Kidney (tissue), 14 donors: ENCODE data around the gene SCP2. TPM values are rescaled to one million over a fixed set of nuclear protein-coding genes. Genes with fewer than 3 reads are reported as not detected.

Experiments used
- DNase-seq, 5 donors: peaks; one replicate each; pipeline ENCODE4 v3.0.0-alpha.2; 2013 to 2020
- FAIRE-seq: peaks from 2 replicates; lab custom pipeline; 2012; peaks lifted over from hg19 to GRCh38; lab: Jason Lieb, UNC
- H3K27ac ChIP-seq, 2 donors: one replicate each; pipeline ENCODE4 v1.7.0; 2013; ENCODE audit warnings: low read depth in 2 of 2, low read length in 2 of 2, inconsistent platforms in 1 of 2
- H3K27me3 ChIP-seq: one replicate; pipeline ENCODE4 v1.7.1; 2013; ENCODE audit warnings: low read length, inconsistent platforms; ENCODE audit not compliant: control insufficient read depth, insufficient read depth
- H3K36me3 ChIP-seq, 3 donors: one replicate each; pipeline versions ENCODE4 v1.7.0 to v1.7.1; 2013; ENCODE audit warnings: low read length in 3 of 3, control low read depth in 1 of 3, inconsistent platforms in 1 of 3; ENCODE audit not compliant: insufficient read depth in 3 of 3, control insufficient read depth in 2 of 3
- H3K4me1 ChIP-seq, 3 donors: one replicate each; pipeline versions ENCODE4 v1.7.0 to v1.7.1; 2013; ENCODE audit warnings: low read length in 3 of 3, inconsistent platforms in 1 of 3, low read depth in 1 of 3; ENCODE audit not compliant: control insufficient read depth in 2 of 3, insufficient read depth in 2 of 3
- H3K4me3 ChIP-seq, 3 donors: one replicate each; pipeline versions ENCODE4 v1.7.0 to v1.8.1; 2013; ENCODE audit warnings: low read length in 3 of 3, control low read depth in 1 of 3, inconsistent platforms in 1 of 3
- H3K9ac ChIP-seq, 3 donors: one replicate each; pipeline versions ENCODE4 v1.7.0 to v1.7.1; 2013; ENCODE audit warnings: low read length in 3 of 3, control low read depth in 1 of 3, inconsistent platforms in 1 of 3
- H3K9me3 ChIP-seq, 3 donors: one replicate each; pipeline versions ENCODE4 v1.7.0 to v1.7.1; 2013; ENCODE audit warnings: low read length in 3 of 3, control low read depth in 1 of 3, inconsistent platforms in 1 of 3; ENCODE audit not compliant: control insufficient read depth in 2 of 3, insufficient read depth in 1 of 3
- intact Hi-C: fragments of 100-400 bp; cut with DNase I; formaldehyde crosslinking; loops from one replicate; pipeline ENCODE4 v1.11.1; 2022
- polyA plus RNA-seq: library from polyadenylated mRNA; stranded (reverse); fragments of 350-450 nt; fragmentation: Illumina TruSeq; extraction: RNeasy Lipid Tissue Mini Kit (QIAGEN cat#74804); gene quantifications from one replicate; pipeline ENCODE4 v1.2.3, GENCODE V29; 2014; ENCODE audit warnings: low read depth, low replicate concordance; ENCODE audit not compliant: insufficient read depth
- total RNA-seq: library from RNA; stranded (reverse); fragmentation: NEBNext Ultra II Directional; extraction: Animal tissue kit (Norgen Biotek cat#: 25700); gene quantifications from one replicate; pipeline ENCODE4 v1.2.1, GENCODE V29; 2021
- TF ChIP-seq, protein P1 (sequence below): IDR thresholded peaks from 3 replicates; pipeline ENCODE4 v1.5.1; 2012; ENCODE audit warnings: mild to moderate bottlenecking, moderate library complexity, borderline replicate concordance; ENCODE audit not compliant: insufficient read depth; ENCODE audit errors: extremely low read depth
- donor health status: control.
- donor health status: control.
- donor health status: control.
- donor health status: control.
- donor health status: control.
- donor health status: DM: yes; HTN: yes; CAD: no.
- donor health status: Normal renal cell carcinoma (clear cell type).

Gene SCP2
- total and polyA plus RNA-seq, 2 donors from 2014 or later = 168 to 226 TPM

DNA sequence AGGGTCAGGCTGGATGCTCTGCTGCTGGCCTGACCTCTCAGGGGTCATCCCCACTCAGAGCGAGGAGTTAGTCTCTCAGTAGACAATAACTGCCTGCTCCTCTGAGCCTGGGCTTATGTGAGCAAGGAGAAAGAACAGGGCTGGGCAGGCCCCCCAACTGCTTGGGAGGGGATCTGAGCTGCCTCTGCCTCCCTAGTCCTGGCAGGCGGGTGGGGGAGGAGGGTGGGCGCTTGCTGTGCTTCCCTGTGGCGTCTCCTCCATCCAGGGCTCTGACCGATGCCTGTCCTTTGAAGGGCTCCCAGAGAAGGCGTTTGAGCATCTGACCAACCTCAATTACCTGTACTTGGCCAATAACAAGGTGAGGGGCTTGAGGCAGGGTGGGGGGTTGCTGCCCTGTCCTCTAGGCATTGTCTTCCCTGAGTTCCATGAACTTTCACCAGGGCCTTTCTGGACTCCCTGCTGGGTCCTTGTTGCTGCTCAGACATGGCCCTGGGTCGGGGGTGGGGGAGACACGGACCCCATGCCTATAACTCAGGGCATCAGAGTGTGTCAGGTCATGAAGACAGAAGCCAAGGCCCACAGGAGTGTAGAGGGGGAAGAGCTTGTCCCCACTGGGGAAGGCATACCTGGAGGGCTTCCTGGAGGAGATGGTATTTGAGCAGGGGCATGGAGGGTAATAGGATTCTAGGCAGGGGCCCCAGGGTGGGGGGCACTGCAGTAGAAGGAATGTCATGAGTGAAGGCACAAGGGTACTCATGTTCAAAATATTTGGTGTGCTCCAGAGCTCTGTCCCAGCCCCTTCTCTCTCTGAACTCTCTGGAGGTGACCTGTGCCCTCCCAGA lies 147.5 kb downstream of the SCP2 start:
- no peak overlapping the region for H3K4me3 ChIP-seq
- peak in 2 of 5 donors; percentile 19 to 35 for DNase-seq
- no peak overlapping the region for H3K27ac ChIP-seq
- no peaks in the 10 kb centered on the region for H3K27me3 ChIP-seq
- no peaks in the 10 kb centered on the region for H3K9me3 ChIP-seq
- intact Hi-C loops = no loop called here
- no peak overlapping the region for H3K9ac ChIP-seq
- no peaks in the 10 kb centered on the region for H3K4me1 ChIP-seq
- H3K36me3 ChIP-seq = no peaks in the 10 kb centered on the region
- TF ChIP-seq, protein P1, sequence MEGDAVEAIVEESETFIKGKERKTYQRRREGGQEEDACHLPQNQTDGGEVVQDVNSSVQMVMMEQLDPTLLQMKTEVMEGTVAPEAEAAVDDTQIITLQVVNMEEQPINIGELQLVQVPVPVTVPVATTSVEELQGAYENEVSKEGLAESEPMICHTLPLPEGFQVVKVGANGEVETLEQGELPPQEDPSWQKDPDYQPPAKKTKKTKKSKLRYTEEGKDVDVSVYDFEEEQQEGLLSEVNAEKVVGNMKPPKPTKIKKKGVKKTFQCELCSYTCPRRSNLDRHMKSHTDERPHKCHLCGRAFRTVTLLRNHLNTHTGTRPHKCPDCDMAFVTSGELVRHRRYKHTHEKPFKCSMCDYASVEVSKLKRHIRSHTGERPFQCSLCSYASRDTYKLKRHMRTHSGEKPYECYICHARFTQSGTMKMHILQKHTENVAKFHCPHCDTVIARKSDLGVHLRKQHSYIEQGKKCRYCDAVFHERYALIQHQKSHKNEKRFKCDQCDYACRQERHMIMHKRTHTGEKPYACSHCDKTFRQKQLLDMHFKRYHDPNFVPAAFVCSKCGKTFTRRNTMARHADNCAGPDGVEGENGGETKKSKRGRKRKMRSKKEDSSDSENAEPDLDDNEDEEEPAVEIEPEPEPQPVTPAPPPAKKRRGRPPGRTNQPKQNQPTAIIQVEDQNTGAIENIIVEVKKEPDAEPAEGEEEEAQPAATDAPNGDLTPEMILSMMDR = no peak
- no peak for FAIRE-seq

DNA sequence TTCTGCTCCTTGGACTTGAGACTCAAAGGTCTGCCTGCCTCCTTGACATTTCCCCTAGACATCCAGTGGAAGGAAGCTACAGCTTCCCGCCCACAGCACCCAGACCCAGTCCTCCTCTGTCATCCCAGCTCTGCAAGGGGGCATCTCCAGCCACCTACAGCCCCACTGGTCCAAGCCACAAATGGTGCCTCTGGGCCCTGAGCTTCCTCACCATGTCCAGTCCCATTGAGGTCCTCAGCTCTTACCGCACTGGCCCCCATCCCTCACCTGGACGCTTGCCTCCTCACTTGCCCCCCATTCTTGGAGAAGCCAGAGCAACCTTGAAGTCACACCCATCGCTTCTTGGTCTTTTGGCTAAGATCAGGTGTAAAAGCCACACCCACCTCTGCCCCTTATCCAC lies 148.1 kb downstream of the SCP2 start:
- no peaks in the 10 kb centered on the region for H3K27me3 ChIP-seq

DNA sequence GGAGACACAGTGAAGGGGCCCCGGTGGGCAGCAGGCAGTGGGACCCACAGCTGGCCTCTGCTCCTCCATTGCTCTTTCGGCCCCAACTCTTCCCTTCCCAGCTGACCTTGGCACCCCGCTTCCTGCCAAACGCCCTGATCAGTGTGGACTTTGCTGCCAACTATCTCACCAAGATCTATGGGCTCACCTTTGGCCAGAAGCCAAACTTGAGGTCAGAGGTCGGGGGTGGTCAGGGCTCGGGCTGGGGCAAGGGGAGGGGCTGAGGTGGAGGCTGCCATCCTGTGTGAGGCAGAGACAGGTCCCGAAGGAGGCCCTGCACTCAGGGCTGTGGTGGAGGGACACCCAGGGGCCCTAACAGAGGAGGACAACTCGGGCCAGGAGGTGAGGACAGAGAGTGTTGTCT lies 148.7 kb downstream of the SCP2 start:
- H3K27ac ChIP-seq = no peak overlapping the region
- intact Hi-C loops = no loop called here

More for the DNA sequence above, 148.1 kb downstream of the SCP2 start:
- H3K4me1 ChIP-seq = no peaks in the 10 kb centered on the region
- H3K9me3 ChIP-seq = no peaks in the 10 kb centered on the region
- no peak for FAIRE-seq
- no peaks in the 10 kb centered on the region for H3K36me3 ChIP-seq
- no peak overlapping the region for H3K4me3 ChIP-seq
- no peak overlapping the region for H3K27ac ChIP-seq
- intact Hi-C loops = no loop called here
- DNase-seq = peak in 2 of 5 donors; percentile 23 to 58
- H3K9ac ChIP-seq = no peak overlapping the region
- TF ChIP-seq, protein P1 = no peak

More for the DNA sequence above, 148.7 kb downstream of the SCP2 start:
- Histone ChIP-seq H3K9ac (no peak overlapping the region), H3K4me3 (no peak overlapping the region), H3K36me3 (no peaks in the 10 kb centered on the region), H3K27me3 (no peaks in the 10 kb centered on the region), H3K9me3 (no peaks in the 10 kb centered on the region), H3K4me1 (no peaks in the 10 kb centered on the region)
- FAIRE-seq (no peak), DNase-seq (peak in 2 of 5 donors; percentile 34 to 56)
- TF ChIP-seq, protein P1 = no peak
